ENCODE results near the gene ZBTB20.
"Not testable (repeated sequence)": the region's sequence is repeated elsewhere in the genome, so short reads cannot be mapped to it uniquely, and the experiment has no call there.

ZBTB20 gene

GRCh38 chr3:114823061-114823460 lies 324.0 kb downstream of the ZBTB20 start:
- no peak for DNase-seq

- no peak for DNase-seq
Measured at GRCh38 chr3:114816052-114816451, 331.0 kb downstream of the ZBTB20 start.

GRCh38 chr3:114812541-114813238 lies 334.4 kb downstream of the ZBTB20 start:
- not testable (repeated sequence) for DNase-seq

- no peak for DNase-seq
Measured at GRCh38 chr3:114809668-114810413, 337.2 kb downstream of the ZBTB20 start.

GRCh38 chr3:114804099-114804498 lies 343.0 kb downstream of the ZBTB20 start:
- no peak for DNase-seq

- DNase-seq, result no peak
Measured at GRCh38 chr3:114803042-114803695, 343.9 kb downstream of the ZBTB20 start.

- DNase-seq, result no peak
Measured at GRCh38 chr3:114800272-114801031, 346.6 kb downstream of the ZBTB20 start.

GRCh38 chr3:114799816-114800215 lies 347.3 kb downstream of the ZBTB20 start:
- DNase-seq, result no peak

GRCh38 chr3:114796796-114797195 lies 350.3 kb downstream of the ZBTB20 start:
- DNase-seq, result no peak

- no peak for DNase-seq
Measured at GRCh38 chr3:114794894-114795630, 352.0 kb downstream of the ZBTB20 start.

- DNase-seq, result no peak
Measured at GRCh38 chr3:114792159-114792918, 354.7 kb downstream of the ZBTB20 start.

- no peak for DNase-seq
Measured at GRCh38 chr3:114790752-114791151, 356.3 kb downstream of the ZBTB20 start.

GRCh38 chr3:114789803-114790202 lies 357.3 kb downstream of the ZBTB20 start:
- no peak for DNase-seq

- no peak for DNase-seq
Measured at GRCh38 chr3:114775395-114775794, 371.7 kb downstream of the ZBTB20 start.

- no peak for DNase-seq
Measured at GRCh38 chr3:114770874-114771273, 376.2 kb downstream of the ZBTB20 start.

GRCh38 chr3:114764056-114764492 lies 383.0 kb downstream of the ZBTB20 start:
- DNase-seq, result no peak

GRCh38 chr3:114762144-114762543 lies 384.9 kb downstream of the ZBTB20 start:
- no peak for DNase-seq

GRCh38 chr3:114760679-114761078 lies 386.4 kb downstream of the ZBTB20 start:
- DNase-seq, result no peak

- no peak for DNase-seq
Measured at GRCh38 chr3:114758831-114759699, 388.0 kb downstream of the ZBTB20 start.

- no peak for DNase-seq
Measured at GRCh38 chr3:114756506-114757279, 390.4 kb downstream of the ZBTB20 start.
